Endodermal cell (in vitro differentiated cells): ENCODE measurements around the gene SFTPD. TPM values are rescaled to one million over a fixed set of nuclear protein-coding genes. Genes with fewer than 3 reads are reported as not detected.

Experiments used
- DNase-seq: peaks from one replicate; pipeline ENCODE4 v3.0.0-alpha.2; 2017
- H3K27ac ChIP-seq: 2 replicates; pipeline ENCODE4 v1.5.1; 2013; ENCODE audit warnings: mild to moderate bottlenecking, low read depth, low read length, moderate library complexity
- H3K27me3 ChIP-seq: 2 replicates; pipeline ENCODE4 v1.6.1; 2013; ENCODE audit warnings: mild to moderate bottlenecking, low read length, moderate library complexity; ENCODE audit not compliant: insufficient read depth, control insufficient read depth, poor library complexity, severe bottlenecking
- H3K36me3 ChIP-seq: 2 replicates; pipeline ENCODE4 v1.7.0; 2013; ENCODE audit warnings: mild to moderate bottlenecking, low read length, moderate library complexity; ENCODE audit not compliant: control insufficient read depth, insufficient read depth
- H3K4me1 ChIP-seq: one replicate; pipeline ENCODE4 v1.7.0; 2013; ENCODE audit warnings: low read length; ENCODE audit not compliant: control insufficient read depth, insufficient read depth
- H3K4me3 ChIP-seq: 2 replicates; pipeline ENCODE4 v1.5.1; 2013; ENCODE audit warnings: mild to moderate bottlenecking, low read length, moderate library complexity
- H3K9ac ChIP-seq: 2 replicates; pipeline ENCODE4 v1.6.1; 2013; ENCODE audit warnings: mild to moderate bottlenecking, low read length, moderate library complexity; ENCODE audit not compliant: poor library complexity, severe bottlenecking; ENCODE audit errors: extremely low read depth
- H3K9me3 ChIP-seq: 2 replicates; pipeline ENCODE4 v1.6.1; 2013; ENCODE audit warnings: mild to moderate bottlenecking, low read length, moderate library complexity; ENCODE audit not compliant: control insufficient read depth
- H3K27ac Mint-ChIP-seq: 2 replicates; pipeline ENCODE4 v1.8.0; 2020; ENCODE audit warnings: mixed read lengths
- H3K27me3 Mint-ChIP-seq: 2 replicates; pipeline ENCODE4 v1.8.0; 2021; ENCODE audit warnings: mild to moderate bottlenecking, mixed read lengths; ENCODE audit not compliant: insufficient read depth
- H3K36me3 Mint-ChIP-seq: 2 replicates; pipeline ENCODE4 v1.8.0; 2020; ENCODE audit warnings: low read depth, mixed read lengths
- H3K4me1 Mint-ChIP-seq: 2 replicates; pipeline ENCODE4 v1.8.0; 2020; ENCODE audit warnings: mixed read lengths
- H3K4me3 Mint-ChIP-seq: 2 replicates; pipeline ENCODE4 v1.8.0; 2020; ENCODE audit warnings: mild to moderate bottlenecking, moderate library complexity, mixed read lengths
- H3K9me3 Mint-ChIP-seq: 2 replicates; pipeline ENCODE4 v1.8.0; 2020; ENCODE audit warnings: mild to moderate bottlenecking, mixed read lengths
- CTCF ChIP-seq: fragments of 200-600 bp; sonication (generic); conservative IDR thresholded peaks from 2 replicates; pipeline ENCODE4 v1.5.0; 2021; ENCODE audit warnings: antibody characterized with exemption, mild to moderate bottlenecking
- WGBS, 2 experiments: methylation state at CpG; one replicate each; pipeline versions ENCODE4 v1.1.5 to v1.1.7; 2013; ENCODE audit warnings: missing lambda C conversion rate in 2 of 2, mixed read lengths in 1 of 2; ENCODE audit not compliant: insufficient coverage in 1 of 2, insufficient read length in 1 of 2; 5-methylcytosine and 5-hydroxymethylcytosine counted together
- total RNA-seq, 2 donors: library from RNA; stranded (reverse); fragmentation: NEBNext Ultra II Directional in 1 of 2; extraction: Animal tissue kit (Norgen Biotek cat#: 25700) in 1 of 2; gene quantifications; 2 replicates in 1 of 2; 3 replicates in 1 of 2; pipeline ENCODE4 v1.2.1, GENCODE V29; 2021

Gene SFTPD
- total RNA-seq, 2 donors from 2014 or later: 0.42 to 0.86 TPM

GRCh38 chr10:79929409-79929904, 19.4 kb downstream of the SFTPD start:
- peak overlapping the region; percentile 13 for H3K4me3 Mint-ChIP-seq

GRCh38 chr10:79928028-79928583, 20.8 kb downstream of the SFTPD start:
- Histone ChIP-seq H3K9me3 (no peaks in the 10 kb centered on the region), H3K9ac (no peak overlapping the region), H3K27me3 (peaks cover 22% of the 10 kb centered on the region), H3K27ac (no peak overlapping the region), H3K4me1 (no peaks in the 10 kb centered on the region), H3K4me3 (no peak overlapping the region), H3K36me3 (no peaks in the 10 kb centered on the region)
- no peak overlapping the region for H3K27ac Mint-ChIP-seq
- H3K9me3 Mint-ChIP-seq: peaks cover 12% of the 10 kb centered on the region
- peaks cover 26% of the 10 kb centered on the region for H3K27me3 Mint-ChIP-seq
- no peak for DNase-seq
- WGBS, 2 experiments: 82 to 89% methylated on average over 3 to 7 of the region's 7 CpGs
- H3K36me3 Mint-ChIP-seq: peaks cover 9% of the 10 kb centered on the region
- H3K4me3 Mint-ChIP-seq: no peak overlapping the region
- no peak for TF ChIP-seq CTCF
- peaks cover 2% of the 10 kb centered on the region for H3K4me1 Mint-ChIP-seq

More at GRCh38 chr10:79929409-79929904, 19.4 kb downstream of the SFTPD start:
- H3K4me3 ChIP-seq: no peak overlapping the region
- H3K27me3 Mint-ChIP-seq: peaks cover 26% of the 10 kb centered on the region
- peaks cover 9% of the 10 kb centered on the region for H3K36me3 Mint-ChIP-seq
- H3K9me3 ChIP-seq: no peaks in the 10 kb centered on the region
- WGBS, 2 experiments: 0 to 40% methylated on average over 1 to 14 of the region's 14 CpGs
- peaks cover 22% of the 10 kb centered on the region for H3K27me3 ChIP-seq
- H3K27ac Mint-ChIP-seq: no peak overlapping the region
- H3K4me1 ChIP-seq: no peaks in the 10 kb centered on the region
- peak; percentile 97 for TF ChIP-seq CTCF
- no peak overlapping the region for H3K9ac ChIP-seq
- H3K36me3 ChIP-seq: no peaks in the 10 kb centered on the region
- peak; percentile 95 for DNase-seq
- H3K27ac ChIP-seq: no peak overlapping the region
- H3K9me3 Mint-ChIP-seq: peaks cover 12% of the 10 kb centered on the region
- peaks cover 2% of the 10 kb centered on the region for H3K4me1 Mint-ChIP-seq

GRCh38 chr10:79927111-79927828, 21.6 kb downstream of the SFTPD start:
- Mint-ChIP-seq H3K27me3 (peaks cover 26% of the 10 kb centered on the region), H3K27ac (no peak overlapping the region), H3K36me3 (peaks cover 11% of the 10 kb centered on the region), H3K9me3 (peaks cover 12% of the 10 kb centered on the region), H3K4me3 (no peak overlapping the region), H3K4me1 (peaks cover 2% of the 10 kb centered on the region)
- no peak overlapping the region for H3K4me3 ChIP-seq
- 93 to 96% methylated on average over 3 of the region's 3 CpGs for WGBS, 2 experiments
- no peak overlapping the region for H3K9ac ChIP-seq
- TF ChIP-seq CTCF: no peak
- H3K4me1 ChIP-seq: no peaks in the 10 kb centered on the region
- H3K27me3 ChIP-seq: peaks cover 22% of the 10 kb centered on the region
- no peaks in the 10 kb centered on the region for H3K9me3 ChIP-seq
- DNase-seq: peak; percentile 24
- H3K27ac ChIP-seq: no peak overlapping the region
- H3K36me3 ChIP-seq: no peaks in the 10 kb centered on the region
